A673 (cell line): ENCODE data around the gene SMIM38.

Source experiments
- CTCF ChIP-seq: fragments of 300-800, 200-600 bp; sonication (generic); conservative IDR thresholded peaks from 2 replicates; pipeline ENCODE4 v1.5.1; 2017; ENCODE audit warnings: low read depth, mild to moderate bottlenecking, antibody characterized with exemption, low read length, moderate library complexity, mixed read lengths
- EZH2 ChIP-seq: fragments of 200-600 bp; sonication (generic); IDR thresholded peaks from 2 replicates; pipeline ENCODE4 v1.6.1; 2017; ENCODE audit warnings: borderline replicate concordance, low read depth, mild to moderate bottlenecking, mixed read lengths, antibody characterized with exemption, low read length; ENCODE audit not compliant: poor library complexity, severe bottlenecking

DNA sequence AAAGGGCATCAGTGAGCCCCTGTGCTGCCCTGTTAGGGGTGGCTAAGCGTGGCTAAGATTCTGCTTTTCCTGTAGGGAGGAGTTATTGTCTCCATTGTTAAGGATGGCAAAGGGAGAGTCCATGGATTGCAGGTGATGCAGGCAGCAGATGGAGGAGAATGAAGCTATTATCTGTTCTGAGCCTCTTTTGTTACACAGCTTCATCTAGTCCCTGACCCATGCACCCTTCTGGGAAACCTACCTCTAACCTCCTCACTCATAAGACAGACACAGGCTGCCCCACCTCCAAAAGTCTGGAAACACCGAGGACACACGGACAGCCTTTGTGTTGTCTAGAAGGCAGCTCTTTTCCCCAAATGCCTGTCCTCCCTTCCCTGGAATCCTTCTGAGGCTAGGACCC is 13.7 kb downstream of the SMIM38 start:
- TF ChIP-seq EZH2 (no peak), CTCF (no peak)
